Uterus (tissue), 2 donors: ENCODE results near the gene BBX.

ENCODE experiments used
- CTCF ChIP-seq, 4 experiments: fragments of 200-600 bp in 2 of 4; fragments of 450-650 bp in 2 of 4; sonication (generic) in 2 of 4; IDR thresholded peaks; one replicate each; pipeline ENCODE4 v1.5.1; 2016 to 2019; ENCODE audit warnings: antibody characterized with exemption in 4 of 4, mild to moderate bottlenecking in 2 of 4, moderate library complexity in 1 of 4
- POLR2A ChIP-seq, 2 donors: fragments of 450-650 bp; IDR thresholded peaks; one replicate each; pipeline ENCODE4 v1.6.1; 2016; ENCODE audit warnings: antibody characterized with exemption in 2 of 2, mild to moderate bottlenecking in 1 of 2, moderate library complexity in 1 of 2

- TF ChIP-seq CTCF (IDR thresholded peaks at IDR 0.05), result no peak
- TF ChIP-seq POLR2A (IDR thresholded peaks at IDR 0.05), result no peak
Measured at GRCh38 chr3:107670986-107671385, 148.2 kb downstream of the BBX start.
